GM20431 (cell line): ENCODE measurements around the gene ALG14.

Experiments used
- in situ Hi-C: fragments of 300-500 bp; cut with MseI, MboI; formaldehyde crosslinking; loops from one replicate; pipeline ENCODE4 v1.15.0; 2020; ENCODE audit warnings: low sequenced_read_pairs; ENCODE audit not compliant: unreplicated experiment

ALG14 gene

DNA sequence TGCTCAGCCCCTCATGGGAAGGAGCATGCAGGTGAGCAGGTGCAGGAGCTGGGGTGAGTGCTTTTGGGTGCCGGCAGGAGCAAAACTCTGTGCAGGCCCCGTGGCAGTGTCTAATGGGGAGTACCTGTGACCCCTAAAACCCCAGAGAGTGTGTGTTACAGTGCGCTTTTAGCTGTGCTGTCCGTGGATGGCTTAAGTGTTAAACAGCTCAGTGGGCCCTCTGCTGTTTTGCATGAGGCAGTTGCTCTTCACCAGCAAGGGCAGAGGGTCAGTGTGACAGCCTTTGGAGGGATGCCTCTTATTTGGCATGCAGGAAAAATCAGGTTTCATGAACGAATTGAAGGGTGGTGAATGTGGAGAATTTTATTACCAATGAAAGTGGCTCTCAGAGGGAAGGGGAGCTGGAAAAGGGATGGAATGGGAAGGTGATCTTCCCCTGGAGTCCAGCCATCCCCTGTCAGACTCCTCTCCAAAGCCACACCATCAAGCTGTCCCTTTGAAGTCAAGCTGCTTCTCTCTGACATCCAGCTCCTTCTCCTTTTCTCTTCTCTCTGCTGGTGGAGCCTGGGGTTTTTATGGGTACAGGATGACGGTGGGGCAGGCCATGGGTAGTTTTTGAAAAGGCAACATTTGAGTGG is 17.0 kb upstream of the ALG14 start:
- in situ Hi-C loops = no loop called here

DNA sequence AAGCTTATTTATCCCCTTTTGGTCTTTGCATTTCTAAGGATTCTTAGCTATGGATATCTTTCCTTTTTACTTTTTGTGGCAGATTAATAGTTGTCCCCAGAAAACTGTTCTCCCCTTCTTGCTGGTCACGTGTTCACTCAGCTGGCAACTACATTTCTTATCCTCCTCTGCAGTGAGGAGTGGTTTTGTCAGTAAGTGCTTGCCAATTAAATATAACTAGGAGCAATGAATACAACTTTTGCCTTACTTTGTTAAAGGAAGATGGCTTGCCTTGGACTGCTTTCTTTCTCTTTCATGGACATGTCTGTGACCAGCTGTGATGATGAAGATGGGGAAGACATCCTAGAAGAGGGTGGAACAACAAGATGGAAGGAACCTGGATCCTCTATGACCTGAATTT is 15.6 kb upstream of the ALG14 start:
- in situ Hi-C loops = no loop called here

DNA sequence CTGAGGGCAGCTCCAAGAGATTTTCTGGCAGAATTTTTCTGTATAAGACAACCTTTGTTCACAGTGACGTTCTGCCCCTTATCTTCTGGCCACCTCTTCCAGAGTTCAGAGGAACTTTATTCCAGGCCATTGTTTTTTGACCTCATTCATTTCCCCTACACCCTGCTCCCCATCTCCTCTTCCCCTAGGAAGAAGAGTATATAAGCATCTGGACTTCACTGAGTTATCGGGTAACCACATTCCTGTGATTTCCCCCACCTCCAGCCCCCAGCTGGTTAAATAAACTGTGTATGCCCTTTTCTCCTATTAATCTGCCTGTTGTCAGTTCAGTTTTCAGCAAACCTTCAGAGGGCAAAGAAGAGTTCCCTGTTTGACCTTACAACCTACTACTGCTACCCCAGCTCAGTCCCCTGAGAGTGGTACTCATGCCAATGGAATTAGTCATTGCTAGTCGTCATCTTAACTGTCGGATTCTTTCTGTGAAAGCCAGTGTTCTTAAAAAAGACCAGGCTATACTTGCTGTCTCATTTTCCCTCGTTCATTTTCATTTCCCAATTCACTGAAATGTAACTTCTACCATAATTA is 14.3 kb upstream of the ALG14 start:
- in situ Hi-C loops = no loop called here

GRCh38 chr1:95085376-95085775 is 12.6 kb upstream of the ALG14 start:
- in situ Hi-C loops = no loop called here

DNA sequence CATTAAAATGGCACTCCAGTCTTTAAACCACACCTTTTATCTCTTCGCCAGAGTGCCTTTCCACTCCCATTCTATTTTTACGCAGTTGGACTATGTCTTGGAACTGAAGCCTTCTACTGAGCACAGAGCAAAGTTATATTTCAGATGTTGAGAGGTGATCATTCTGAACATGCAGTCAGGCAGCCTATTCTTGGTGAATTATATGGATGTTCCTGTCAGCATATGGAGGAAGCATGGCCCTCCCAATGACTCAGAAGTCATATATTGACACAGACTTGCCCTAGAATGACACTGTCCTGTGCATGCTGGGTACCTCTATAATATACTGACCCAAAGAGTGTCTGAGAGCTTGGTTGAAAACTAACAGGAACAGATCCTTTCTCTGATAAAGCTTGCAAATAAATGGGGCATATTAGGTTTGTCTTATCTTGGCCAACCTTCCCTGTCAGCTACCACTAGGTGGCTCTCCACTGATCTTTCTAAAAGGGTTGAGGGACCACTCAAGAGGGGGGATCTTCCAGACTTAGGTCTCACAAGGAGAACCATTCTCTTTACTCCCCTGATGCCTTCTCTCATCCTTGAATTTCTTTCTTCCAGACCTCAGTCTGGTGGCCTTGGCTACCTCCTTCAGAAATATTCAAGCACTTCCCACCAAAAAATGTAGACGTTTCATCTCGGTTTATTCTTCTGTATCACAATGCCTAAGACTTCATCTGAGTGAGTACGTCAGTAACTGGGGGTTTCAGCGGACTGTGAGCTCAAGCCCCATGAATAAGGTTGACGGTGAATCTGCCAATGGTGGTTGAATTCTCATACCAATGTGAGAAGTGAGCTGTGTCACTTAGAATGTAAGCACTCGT is 11.8 kb upstream of the ALG14 start:
- in situ Hi-C loops = no loop called here

GRCh38 chr1:95080879-95081278 is 8.1 kb upstream of the ALG14 start:
- in situ Hi-C loops = no loop called here

GRCh38 chr1:95080446-95080845 is 7.7 kb upstream of the ALG14 start:
- in situ Hi-C loops = no loop called here

DNA sequence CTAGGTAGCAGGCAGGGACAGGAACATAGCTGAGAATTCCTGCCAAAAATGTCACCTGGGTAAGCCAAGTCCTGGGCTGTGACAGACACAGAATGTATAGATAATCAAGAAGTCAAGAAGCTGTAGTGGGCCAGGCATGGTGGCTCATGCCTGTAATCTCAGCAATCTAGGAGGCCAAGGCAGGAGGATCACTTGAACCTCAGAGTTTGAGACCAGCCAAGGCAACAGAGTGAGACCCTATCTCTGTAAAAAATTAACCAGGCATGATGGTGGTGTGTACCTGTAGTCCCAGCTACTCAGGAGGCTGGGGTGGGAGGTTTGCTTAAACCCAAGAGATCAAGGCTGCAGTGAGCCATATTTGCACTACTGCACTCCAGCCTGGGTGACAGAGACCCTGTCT is 3.3 kb upstream of the ALG14 start:
- in situ Hi-C loops = no loop called here

GRCh38 chr1:95073446-95073845 is 695 bp upstream of the ALG14 start:
- in situ Hi-C loops = no loop called here

DNA sequence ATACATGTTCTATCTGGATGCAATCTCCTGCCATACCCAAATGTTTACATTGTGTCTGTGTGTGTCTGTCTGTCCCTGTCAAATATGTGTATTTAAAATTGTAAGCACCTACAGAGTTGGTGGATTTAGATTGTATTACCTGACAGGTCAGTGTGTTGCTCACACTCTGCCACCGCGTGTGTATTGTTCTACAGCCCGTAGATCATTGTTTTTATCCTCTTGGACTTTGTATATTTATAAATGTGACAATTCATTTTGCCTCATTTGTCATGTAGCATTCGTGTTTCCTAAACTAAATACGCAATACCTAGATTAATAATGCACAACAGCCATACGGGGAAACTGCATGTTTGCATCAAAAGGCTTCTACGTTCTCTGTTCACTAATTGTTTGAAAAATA is 634 bp downstream of the ALG14 start:
- in situ Hi-C loops = no loop called here

DNA sequence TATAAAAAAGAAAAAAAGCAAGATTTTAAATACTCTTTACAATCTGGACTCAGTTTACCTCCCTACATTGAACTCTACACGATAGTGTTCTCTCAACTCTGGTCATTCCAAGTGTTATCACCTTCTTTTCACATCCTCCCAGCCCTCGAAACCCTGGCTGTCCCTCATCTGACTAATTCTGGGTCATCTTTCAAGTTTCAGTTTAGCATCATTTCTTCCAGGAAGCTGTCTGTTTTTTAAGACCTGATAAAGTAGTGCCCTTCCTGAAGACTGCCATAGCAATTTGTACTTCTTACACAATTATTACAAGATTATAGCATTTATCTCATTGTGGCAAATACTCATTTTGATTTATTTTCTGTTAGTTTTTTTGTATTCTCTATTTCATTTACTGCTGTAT is 1.2 kb downstream of the ALG14 start:
- in situ Hi-C loops = no loop called here

- in situ Hi-C loops = no loop called here
Measured at GRCh38 chr1:95069710-95070093, 3.0 kb downstream of the ALG14 start.

- in situ Hi-C loops = no loop called here
Measured at GRCh38 chr1:95068956-95069709, 3.6 kb downstream of the ALG14 start.

DNA sequence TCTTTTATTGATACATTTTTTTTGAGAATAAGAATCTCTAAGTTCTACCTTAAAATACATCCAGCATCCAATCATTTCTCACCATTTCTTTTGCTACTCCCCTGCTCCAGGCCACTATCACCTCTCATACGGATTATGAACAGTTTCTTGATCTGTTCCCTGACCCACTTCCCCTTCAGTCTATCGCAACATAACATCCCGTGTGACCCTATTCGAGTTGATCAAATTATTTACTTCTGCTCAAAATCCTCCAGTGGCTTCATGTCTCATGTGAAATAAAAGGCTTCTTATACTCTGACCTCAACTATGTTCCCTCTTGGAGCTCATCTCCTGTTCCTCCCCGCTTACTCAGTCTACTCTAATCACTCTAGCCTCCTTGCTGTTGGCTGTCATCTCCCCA is 5.2 kb downstream of the ALG14 start:
- in situ Hi-C loops = no loop called here

DNA sequence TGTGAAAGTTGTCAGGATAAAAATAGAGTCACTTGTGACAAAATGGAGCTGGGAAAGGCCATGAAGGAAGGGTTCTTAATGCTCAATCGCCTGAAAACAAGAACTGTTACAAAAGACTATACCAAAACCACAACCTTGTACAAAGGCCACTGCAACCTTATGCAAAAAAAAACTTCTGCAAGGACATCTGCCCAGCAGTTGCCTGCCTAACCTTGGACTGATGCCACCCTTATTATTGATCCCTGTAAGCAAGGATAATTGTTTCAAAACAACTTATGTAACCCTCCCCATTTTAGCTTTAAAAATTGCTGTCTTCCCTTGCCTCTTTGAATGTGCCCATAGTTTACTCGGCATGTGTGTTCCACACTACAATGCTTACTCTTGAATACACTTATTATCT is 5.7 kb downstream of the ALG14 start:
- in situ Hi-C loops = no loop called here

DNA sequence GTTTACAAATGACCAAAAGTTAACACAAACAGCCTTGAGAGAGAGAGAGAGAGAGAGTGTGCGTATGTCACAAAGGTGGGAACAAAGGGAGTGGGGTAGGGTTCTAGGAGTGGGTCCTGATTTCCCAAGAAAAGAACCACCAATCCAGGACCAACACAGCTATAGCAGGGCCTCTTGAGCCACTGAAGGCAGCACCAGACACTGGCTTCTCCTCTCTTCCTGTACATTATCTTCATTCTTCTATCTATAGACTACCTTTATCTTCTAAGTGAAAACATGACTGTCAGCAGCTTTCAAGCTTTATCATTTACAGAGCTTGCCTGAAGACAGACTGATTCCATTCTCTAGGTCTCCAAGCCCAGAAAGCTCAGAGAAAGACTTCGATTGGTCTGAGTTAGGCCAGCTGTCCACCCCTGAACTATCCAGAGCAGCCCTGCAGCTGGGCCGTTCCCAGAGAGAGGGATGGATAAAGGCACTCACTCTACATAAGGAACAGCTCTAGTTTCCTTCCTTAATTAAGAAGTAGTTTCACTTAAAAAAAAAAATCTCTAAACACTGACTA is 11.2 kb downstream of the ALG14 start:
- in situ Hi-C loops = no loop called here

DNA sequence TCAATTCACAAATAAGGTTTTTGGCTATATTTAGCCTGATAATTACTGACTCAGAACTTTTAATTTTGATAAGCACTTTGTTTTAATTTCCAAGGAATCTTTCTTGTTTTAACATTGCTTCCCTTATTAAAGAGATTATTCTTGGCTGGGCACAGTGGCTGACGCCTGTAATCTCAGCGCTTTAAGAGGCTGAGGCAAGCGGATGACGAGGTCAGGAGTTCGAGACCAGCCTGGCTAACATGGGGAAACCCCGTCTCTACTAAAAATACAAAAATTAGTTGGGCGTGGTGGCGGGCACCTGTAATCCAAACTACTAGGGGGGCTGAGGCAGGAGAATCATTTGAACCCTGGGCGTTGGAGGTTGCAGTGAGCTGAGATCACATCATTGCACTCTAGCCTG is 13.8 kb downstream of the ALG14 start:
- in situ Hi-C loops = no loop called here

GRCh38 chr1:95057351-95057750 is 15.4 kb downstream of the ALG14 start:
- in situ Hi-C loops = no loop called here

DNA sequence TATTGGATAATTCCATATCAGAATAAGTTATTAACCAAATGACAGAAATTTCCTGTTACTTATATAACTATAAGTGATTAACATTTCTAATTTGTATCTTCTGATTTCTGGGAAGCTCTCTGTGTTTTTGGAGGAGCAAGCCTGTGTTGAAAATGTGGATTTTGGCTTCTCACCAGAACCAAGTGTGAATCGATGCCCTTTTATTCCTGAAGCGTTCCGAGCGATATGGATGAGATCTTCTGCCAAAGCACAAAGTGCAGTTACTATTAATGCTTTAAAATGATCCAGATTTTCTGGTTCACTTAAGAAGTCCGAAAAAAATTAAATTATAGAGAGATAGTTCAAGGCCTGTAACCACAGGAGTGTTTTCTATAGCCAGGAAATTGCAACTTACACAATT is 22.8 kb downstream of the ALG14 start:
- in situ Hi-C loops = loop anchor here (10.0 to 25.0 kb wide), 2 partner anchors 205 to 538 kb away; no protein-coding TSS in a partner anchor

DNA sequence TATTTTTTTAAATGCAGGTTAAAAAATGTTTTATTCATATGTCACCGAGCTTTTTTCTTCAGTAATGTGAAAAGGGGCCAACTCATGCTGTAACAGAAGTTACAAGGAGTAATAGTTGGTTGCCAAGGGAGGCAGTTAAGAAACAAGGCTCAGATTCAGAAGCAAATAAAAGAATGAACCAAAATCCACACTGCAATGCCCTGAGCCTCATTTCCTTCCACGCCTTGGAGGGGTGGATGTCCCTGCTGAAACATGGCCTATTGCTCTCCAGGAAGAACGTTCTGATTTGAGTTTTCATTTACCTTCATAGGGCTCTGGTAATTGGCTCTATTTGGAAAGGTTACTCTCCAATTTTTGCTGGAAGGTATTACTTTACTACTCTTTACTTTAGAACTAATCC is 24.4 kb downstream of the ALG14 start:
- in situ Hi-C loops = loop anchor here (10.0 to 25.0 kb wide), 2 partner anchors 204 to 536 kb away; no protein-coding TSS in a partner anchor
